ENCODE results near the gene ANKRD12.

- TF ChIP-seq, protein P1, sequence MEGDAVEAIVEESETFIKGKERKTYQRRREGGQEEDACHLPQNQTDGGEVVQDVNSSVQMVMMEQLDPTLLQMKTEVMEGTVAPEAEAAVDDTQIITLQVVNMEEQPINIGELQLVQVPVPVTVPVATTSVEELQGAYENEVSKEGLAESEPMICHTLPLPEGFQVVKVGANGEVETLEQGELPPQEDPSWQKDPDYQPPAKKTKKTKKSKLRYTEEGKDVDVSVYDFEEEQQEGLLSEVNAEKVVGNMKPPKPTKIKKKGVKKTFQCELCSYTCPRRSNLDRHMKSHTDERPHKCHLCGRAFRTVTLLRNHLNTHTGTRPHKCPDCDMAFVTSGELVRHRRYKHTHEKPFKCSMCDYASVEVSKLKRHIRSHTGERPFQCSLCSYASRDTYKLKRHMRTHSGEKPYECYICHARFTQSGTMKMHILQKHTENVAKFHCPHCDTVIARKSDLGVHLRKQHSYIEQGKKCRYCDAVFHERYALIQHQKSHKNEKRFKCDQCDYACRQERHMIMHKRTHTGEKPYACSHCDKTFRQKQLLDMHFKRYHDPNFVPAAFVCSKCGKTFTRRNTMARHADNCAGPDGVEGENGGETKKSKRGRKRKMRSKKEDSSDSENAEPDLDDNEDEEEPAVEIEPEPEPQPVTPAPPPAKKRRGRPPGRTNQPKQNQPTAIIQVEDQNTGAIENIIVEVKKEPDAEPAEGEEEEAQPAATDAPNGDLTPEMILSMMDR (IDR thresholded peaks at IDR 0.05): no peak
- TF ChIP-seq REST (IDR thresholded peaks at IDR 0.05; ENCODE audit: insufficient read depth in 1 of 2, low read depth in 2 of 2, low read length in 1 of 2) (no peak), POLR2AphosphoS5 (IDR thresholded peaks at IDR 0.05; ENCODE audit: low read depth, low read length) (no peak), SIN3A (IDR thresholded peaks at IDR 0.05; ENCODE audit: borderline replicate concordance, insufficient read depth, low read depth, low read length) (no peak), TCF7L2 (IDR thresholded peaks at IDR 0.05; ENCODE audit: low read depth, low read length) (no peak)
These were observed 41.1 kb upstream of the ANKRD12 start for GRCh38 chr18:9095297-9096006.
